Measurements from ENCODE around the gene MARK2. TPM values are rescaled to one million over a fixed set of nuclear protein-coding genes. Genes with fewer than 3 reads are reported as not detected.

MARK2 gene
- total and polyA plus RNA-seq, 2 of the 8 experiments (the other 6 are each of a cell fraction or from before 2014, with no cell fraction given), result 19.3 to 58.5 TPM

- peaks cover 16 to 45% of the 10 kb centered on the region in 2 experiments for H3K79me2 ChIP-seq (ENCODE audit: control insufficient read depth in 1 of 2, insufficient read depth in 2 of 2, low read length in 2 of 2)
These were observed 22.7 kb upstream of the MARK2 start for GRCh38 chr11:63816166-63816565.

More at GRCh38 chr11:63816166-63816565, 22.7 kb upstream of the MARK2 start:
- Histone ChIP-seq H3K4ac (replicated peaks; ENCODE audit: insufficient read length, low read depth, low read length) (no peak overlapping the region), H4K20me1 (replicated peaks in 1 of 2; ENCODE audit: control insufficient read depth in 1 of 2, insufficient read depth in 2 of 2, low read length in 2 of 2) (peaks cover 17 to 27% of the 10 kb centered on the region in 2 experiments), H3K27me3 (replicated peaks in 1 of 4; ENCODE audit: control insufficient read depth in 3 of 4, extremely low read depth in 1 of 4, insufficient read depth in 3 of 4, low read length in 3 of 4) (no peaks in the 10 kb centered on the region; a peak in 1 of 7 replicates), H3K14ac (ENCODE audit: insufficient read length) (no peak overlapping the region), H3K23ac (ENCODE audit: insufficient read length) (no peak overlapping the region), H2BK15ac (ENCODE audit: low read length) (0 out of 2 replicates have a peak overlapping the region, but pooled peaks have one; percentile 19), H2AK5ac (ENCODE audit: low read depth, low read length) (no peak overlapping the region), H3K4me3 (ENCODE audit: extremely low read depth in 1 of 4, insufficient read depth in 2 of 4, low read depth in 3 of 4, low read length in 4 of 4) (no peak overlapping the region), H3K18ac (ENCODE audit: extremely low read depth, low read length) (no peak overlapping the region), H2BK20ac (ENCODE audit: low read length) (no peak overlapping the region), H2BK5ac (ENCODE audit: low read depth, low read length) (0 out of 2 replicates have a peak overlapping the region, but pooled peaks have one; percentile 30), H4K91ac (replicated peaks; ENCODE audit: insufficient read length, low read length) (no peak overlapping the region), H3K79me1 (ENCODE audit: low read depth, low read length) (peaks cover 26% of the 10 kb centered on the region), H3K23me2 (ENCODE audit: low read depth, low read length) (peaks cover 13% of the 10 kb centered on the region; the same call in 1 of the 2 replicates), H3K36me3 (ENCODE audit: control insufficient read depth in 2 of 4, insufficient read depth in 4 of 4, low read length in 3 of 4) (peaks cover 31 to 48% (median 42%) of the 10 kb centered on the region in 4 experiments), H3K9ac (replicated peaks in 1 of 4; ENCODE audit: extremely low read depth in 1 of 4, low read depth in 3 of 4, low read length in 3 of 4) (no peak overlapping the region), H3K27ac (ENCODE audit: low read depth, low read length) (no peak overlapping the region), H3K4me1 (replicated peaks in 1 of 4; ENCODE audit: control insufficient read depth in 3 of 4, insufficient read depth in 4 of 4, low read length in 3 of 4) (peaks cover 4 to 20% (median 12%) of the 10 kb centered on the region in 4 experiments; a peak in 6 of 7 replicates), H3K4me2 (ENCODE audit: insufficient read depth in 1 of 2, low read depth in 2 of 2, low read length in 2 of 2) (peak overlapping the region in 1 of 2 experiments; percentile 79; a peak in 1 of 4 replicates), H4K5ac (ENCODE audit: insufficient read length, low read depth, low read length) (no peak overlapping the region), H2AFZ (ENCODE audit: low read length) (no peak overlapping the region), H3K9me3 (ENCODE audit: insufficient read depth in 2 of 2, low read depth in 1 of 2, low read length in 1 of 2) (no peaks in the 10 kb centered on the region), H4K8ac (ENCODE audit: extremely low read depth, insufficient read depth, low read length) (no peak overlapping the region), H3K56ac (replicated peaks; ENCODE audit: insufficient read length, low read depth, low read length) (no peak overlapping the region), H2BK12ac (ENCODE audit: low read depth, low read length) (no peak overlapping the region), H2BK120ac (replicated peaks; ENCODE audit: low read depth, low read length) (no peak overlapping the region)
- WGBS, 2 experiments (ENCODE audit: extremely low coverage in 1 of 2, insufficient coverage in 1 of 2, insufficient read length in 1 of 2, insufficient replicate concordance in 2 of 2, low coverage in 1 of 2, low lambda C conversion rate in 2 of 2, missing lambda C conversion rate in 1 of 2), result 92% methylated on average over 6 of the region's 6 CpGs; no CpG with 5 or more reads in 1 of the 2 experiments
- no peak for FAIRE-seq
- POLR2A ChIA-PET (ENCODE audit: partially characterized antibody), result interaction anchor here (0.9 to 9.0 kb wide), 5 partner anchors 12 to 52 kb away, joined by 3 to 85 read pairs (median 4); partner anchors contain the start of gene ZFTA
- CTCF ChIA-PET (ENCODE audit: partially characterized antibody), result interaction anchor here (0.6 to 4.3 kb wide), 4 partner anchors 14 to 1246 kb away, joined by 3 to 17 read pairs (median 5); no protein-coding TSS in a partner anchor
- no peak for DNase-seq (ENCODE audit: low read depth in 1 of 2, low spot score in 2 of 2)
- no peak for TF ChIP-seq SIN3A (conservative IDR thresholded peaks at IDR 0.05 in 1 of 2, IDR thresholded peaks at IDR 0.05 in 1 of 2; ENCODE audit: low read depth in 1 of 2, low read length in 2 of 2)
- no peak for TF ChIP-seq NANOG (IDR thresholded peaks at IDR 0.05; ENCODE audit: insufficient read depth, low read depth, low read length, poor library complexity, severe bottlenecking)
- no peak for TF ChIP-seq POU5F1 (IDR thresholded peaks at IDR 0.05; ENCODE audit: low read depth, low read length)
- TF ChIP-seq RFX5 (IDR thresholded peaks at IDR 0.05; ENCODE audit: borderline replicate concordance, low read depth, low read length), result no peak
- no peak for TF ChIP-seq MAFK (IDR thresholded peaks at IDR 0.05; ENCODE audit: low read depth, low read length)
- TF ChIP-seq RXRA (IDR thresholded peaks at IDR 0.05; ENCODE audit: insufficient read depth, low read depth, low read length), result no peak
- no peak for TF ChIP-seq SP2 (IDR thresholded peaks at IDR 0.05; ENCODE audit: low read length)
- TF ChIP-seq, protein P1, sequence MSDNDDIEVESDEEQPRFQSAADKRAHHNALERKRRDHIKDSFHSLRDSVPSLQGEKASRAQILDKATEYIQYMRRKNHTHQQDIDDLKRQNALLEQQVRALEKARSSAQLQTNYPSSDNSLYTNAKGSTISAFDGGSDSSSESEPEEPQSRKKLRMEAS (IDR thresholded peaks at IDR 0.05), result no peak
- no peak for TF ChIP-seq KDM4A (IDR thresholded peaks at IDR 0.05; ENCODE audit: low read depth, low read length, severe bottlenecking)
- TF ChIP-seq KDM1A (IDR thresholded peaks at IDR 0.05; ENCODE audit: borderline replicate concordance, low read length), result no peak
- no peak for TF ChIP-seq BACH1 (IDR thresholded peaks at IDR 0.05; ENCODE audit: low read length)
- TF ChIP-seq SUZ12 (IDR thresholded peaks at IDR 0.05; ENCODE audit: low read length), result no peak
- TF ChIP-seq SIX5 (IDR thresholded peaks at IDR 0.05; ENCODE audit: low read depth, low read length), result no peak
- TF ChIP-seq ASH2L (IDR thresholded peaks at IDR 0.05; ENCODE audit: low read length), result no peak
